ENCODE data around the gene OPN3. TPM values are rescaled to one million over a fixed set of nuclear protein-coding genes. Genes with fewer than 3 reads are reported as not detected.
"Not testable (repeated sequence)": the region's sequence is repeated elsewhere in the genome, so short reads cannot be mapped to it uniquely, and the experiment has no call there.

OPN3 gene
- polyA plus RNA-seq (ENCODE audit: insufficient read length in 3 of 3), result 10 to 100 TPM; 35.6 to 49.4 (median 40.6) TPM
- long read RNA-seq, donor 1, transcript OPN3-206 (3 exons, 1,816 nt), result minor isoform, 13 of 28 reads
- long read RNA-seq, donor 1, transcript OPN3-201 (4 exons, 2,620 nt), result major isoform, 15 of 28 reads
- long read RNA-seq, donor 1, partial matches to known transcripts, result 0 of 28 reads
- long read RNA-seq, donor 1, other reads (novel, unspliced or antisense), result 0 of 28 reads
- long read RNA-seq, donor 2, transcript OPN3-206 (3 exons, 1,816 nt), result major isoform, 8 of 16 reads
- long read RNA-seq, donor 2, transcript OPN3-201 (4 exons, 2,620 nt), result minor isoform, 6 of 16 reads
- long read RNA-seq, donor 2, partial matches to known transcripts, result 0 of 16 reads
- long read RNA-seq, donor 2, other reads (novel, unspliced or antisense), result 0 of 16 reads
- long read RNA-seq, donor 3, transcript OPN3-201 (4 exons, 2,620 nt), result minor isoform, 11 of 26 reads
- long read RNA-seq, donor 3, transcript OPN3-206 (3 exons, 1,816 nt), result major isoform, 15 of 26 reads
- long read RNA-seq, donor 3, partial matches to known transcripts, result 0 of 26 reads
- long read RNA-seq, donor 3, other reads (novel, unspliced or antisense), result 0 of 26 reads
- long read RNA-seq, donor 4, transcript OPN3-206 (3 exons, 1,816 nt), result major isoform, 11 of 59 reads
- long read RNA-seq, donor 4, transcript OPN3-201 (4 exons, 2,620 nt), result major isoform, 11 of 59 reads
- long read RNA-seq, donor 4, partial matches to known transcripts, result 31 of 59 reads
- long read RNA-seq, donor 4, other reads (novel, unspliced or antisense), result 6 of 59 reads
- long read RNA-seq, donor 5, transcript OPN3-206 (3 exons, 1,816 nt), result major isoform, 10 of 20 reads
- long read RNA-seq, donor 5, transcript OPN3-201 (4 exons, 2,620 nt), result major isoform, 10 of 20 reads
- long read RNA-seq, donor 5, partial matches to known transcripts, result 0 of 20 reads
- long read RNA-seq, donor 5, other reads (novel, unspliced or antisense), result 0 of 20 reads
- long read RNA-seq, donor 6, transcript OPN3-201 (4 exons, 2,620 nt), result minor isoform, 12 of 29 reads
- long read RNA-seq, donor 6, transcript OPN3-206 (3 exons, 1,816 nt), result major isoform, 16 of 29 reads
- long read RNA-seq, donor 6, partial matches to known transcripts, result 0 of 29 reads
- long read RNA-seq, donor 6, other reads (novel, unspliced or antisense), result 0 of 29 reads
- long read RNA-seq, donor 7, transcript OPN3-206 (3 exons, 1,816 nt), result major isoform, 25 of 35 reads
- long read RNA-seq, donor 7, partial matches to known transcripts, result 5 of 35 reads
- long read RNA-seq, donor 7, other reads (novel, unspliced or antisense), result 0 of 35 reads
- long read RNA-seq, donor 8, partial matches to known transcripts, result 0 of 4 reads
- long read RNA-seq, donor 8, other reads (novel, unspliced or antisense), result 0 of 4 reads
- long read RNA-seq, donor 9, transcript OPN3-206 (3 exons, 1,816 nt), result major isoform, 22 of 43 reads
- long read RNA-seq, donor 9, transcript OPN3-201 (4 exons, 2,620 nt), result minor isoform, 18 of 43 reads
- long read RNA-seq, donor 9, partial matches to known transcripts, result 0 of 43 reads
- long read RNA-seq, donor 9, other reads (novel, unspliced or antisense), result 0 of 43 reads
- long read RNA-seq, donor 10, transcript OPN3-201 (4 exons, 2,620 nt), result minor isoform, 8 of 24 reads
- long read RNA-seq, donor 10, transcript OPN3-206 (3 exons, 1,816 nt), result major isoform, 16 of 24 reads
- long read RNA-seq, donor 10, partial matches to known transcripts, result 0 of 24 reads
- long read RNA-seq, donor 10, other reads (novel, unspliced or antisense), result 0 of 24 reads
- long read RNA-seq, donor 11, transcript OPN3-201 (4 exons, 2,620 nt), result major isoform, 5 of 7 reads
- long read RNA-seq, donor 11, partial matches to known transcripts, result 0 of 7 reads
- long read RNA-seq, donor 11, other reads (novel, unspliced or antisense), result 0 of 7 reads
- long read RNA-seq, donor 12, transcript OPN3-201 (4 exons, 2,620 nt), result major isoform, 24 of 48 reads
- long read RNA-seq, donor 12, transcript OPN3-206 (3 exons, 1,816 nt), result minor isoform, 23 of 48 reads
- long read RNA-seq, donor 12, partial matches to known transcripts, result 0 of 48 reads
- long read RNA-seq, donor 12, other reads (novel, unspliced or antisense), result 0 of 48 reads
- long read RNA-seq, donor 13, transcript OPN3-206 (3 exons, 1,816 nt), result major isoform, 10 of 18 reads
- long read RNA-seq, donor 13, transcript OPN3-201 (4 exons, 2,620 nt), result minor isoform, 7 of 18 reads
- long read RNA-seq, donor 13, partial matches to known transcripts, result 0 of 18 reads
- long read RNA-seq, donor 13, other reads (novel, unspliced or antisense), result 0 of 18 reads
- long read RNA-seq, donor 14, result 0 reads
- long read RNA-seq, donor 15, transcript OPN3-201 (4 exons, 2,620 nt), result minor isoform, 9 of 46 reads
- long read RNA-seq, donor 15, transcript OPN3-206 (3 exons, 1,816 nt), result major isoform, 21 of 46 reads
- long read RNA-seq, donor 15, partial matches to known transcripts, result 6 of 46 reads
- long read RNA-seq, donor 15, other reads (novel, unspliced or antisense), result 7 of 46 reads
- long read RNA-seq, donor 16, transcript OPN3-206 (3 exons, 1,816 nt), result major isoform, 25 of 35 reads
- long read RNA-seq, donor 16, transcript OPN3-201 (4 exons, 2,620 nt), result minor isoform, 9 of 35 reads
- long read RNA-seq, donor 16, partial matches to known transcripts, result 0 of 35 reads
- long read RNA-seq, donor 16, other reads (novel, unspliced or antisense), result 0 of 35 reads

GRCh38 chr1:241640149-241640866, at the start of gene OPN3, which contains the start of gene CHML:
Gene OPN3, minus strand, starts transcription at chr1:241640369. Its CDS starts 115 bp downstream, at chr1:241640254.
Gene CHML, minus strand, starts transcription at chr1:241640369. Its CDS starts 4,603 bp downstream, at chr1:241635766.
- DNase-seq, result peak; percentile 89

GRCh38 chr1:241688940-241689368, 48.8 kb upstream of the OPN3 start:
- no peak for DNase-seq

- no peak for DNase-seq
Observed at GRCh38 chr1:241684108-241684507, 43.9 kb upstream of the OPN3 start.

- DNase-seq, result no peak
Observed at GRCh38 chr1:241682921-241683320, 42.8 kb upstream of the OPN3 start.

GRCh38 chr1:241681861-241682448, 41.8 kb upstream of the OPN3 start:
- DNase-seq, result not testable (repeated sequence)

- DNase-seq, result no peak
Observed at GRCh38 chr1:241679961-241680360, 39.8 kb upstream of the OPN3 start.

- DNase-seq, result no peak
Observed at GRCh38 chr1:241679404-241679803, 39.2 kb upstream of the OPN3 start.

- no peak for DNase-seq
Observed at GRCh38 chr1:241678536-241678935, 38.4 kb upstream of the OPN3 start.

GRCh38 chr1:241677201-241677600, 37.0 kb upstream of the OPN3 start:
- DNase-seq, result no peak

GRCh38 chr1:241675983-241676382, 35.8 kb upstream of the OPN3 start:
- DNase-seq, result no peak

- no peak for DNase-seq
Observed at GRCh38 chr1:241674805-241675384, 34.7 kb upstream of the OPN3 start.

GRCh38 chr1:241672301-241672700, 32.1 kb upstream of the OPN3 start:
- DNase-seq, result no peak

GRCh38 chr1:241666419-241666818, 26.2 kb upstream of the OPN3 start:
- no peak for DNase-seq

GRCh38 chr1:241660424-241660972, 20.3 kb upstream of the OPN3 start:
- DNase-seq, result no peak

- not testable (repeated sequence) for DNase-seq
Observed at GRCh38 chr1:241659016-241659415, 18.8 kb upstream of the OPN3 start.

GRCh38 chr1:241658081-241658793, 18.1 kb upstream of the OPN3 start:
- DNase-seq, result no peak
